H1 (cell line): ENCODE measurements around the gene NQO2. TPM values are rescaled to one million over a fixed set of nuclear protein-coding genes. Genes with fewer than 3 reads are reported as not detected.

Experiments
- CTCF ChIA-PET: fragments of 300-600 bp; sonication (Branson Sonifier 250); formaldehyde crosslinking; loops from one replicate; lab custom pipeline; 2021; ENCODE audit not compliant: partially characterized antibody; lab: Charles Lee
- POLR2A ChIA-PET: fragments of 300-600 bp; sonication (Branson Sonifier 250); formaldehyde crosslinking; loops from one replicate; lab custom pipeline; 2021; ENCODE audit warnings: inconsistent platforms; ENCODE audit not compliant: partially characterized antibody; lab: Charles Lee
- DNase-seq, 2 experiments: peaks; one replicate each; pipeline versions ENCODE4 v3.0.0 to v3.0.0-alpha.2; 2010 to 2022; ENCODE audit warnings: low spot score in 2 of 2, low read depth in 1 of 2, mixed read lengths in 1 of 2
- FAIRE-seq: peaks from 2 replicates; lab custom pipeline; 2011; peaks lifted over from hg19 to GRCh38; lab: Jason Lieb, UNC
- H2AFZ ChIP-seq: 2 replicates; pipeline ENCODE4 v1.8.1; 2012; ENCODE audit warnings: low read length, inconsistent platforms
- H2AK5ac ChIP-seq: 2 replicates; pipeline ENCODE4 v1.6.1; 2013; ENCODE audit warnings: low read depth, low read length
- H2BK120ac ChIP-seq: replicated peaks from 2 replicates; pipeline ENCODE3; 2013; ENCODE audit warnings: low read depth, low read length, inconsistent platforms
- H2BK12ac ChIP-seq: 2 replicates; pipeline ENCODE4 v1.6.1; 2013; ENCODE audit warnings: low read depth, low read length
- H2BK15ac ChIP-seq: 2 replicates; pipeline ENCODE4 v1.6.1; 2013; ENCODE audit warnings: low read length
- H2BK20ac ChIP-seq: 2 replicates; pipeline ENCODE4 v1.6.1; 2013; ENCODE audit warnings: low read length
- H2BK5ac ChIP-seq: 2 replicates; pipeline ENCODE4 v1.6.1; 2013; ENCODE audit warnings: low read depth, low read length
- H3K14ac ChIP-seq: 2 replicates; pipeline ENCODE4 v1.6.1; 2013; ENCODE audit warnings: inconsistent platforms; ENCODE audit not compliant: insufficient read length
- H3K18ac ChIP-seq: 2 replicates; pipeline ENCODE4 v1.6.1; 2013; ENCODE audit warnings: low read length; ENCODE audit errors: extremely low read depth
- H3K23ac ChIP-seq: 2 replicates; pipeline ENCODE4 v1.6.1; 2013; ENCODE audit warnings: inconsistent platforms; ENCODE audit not compliant: insufficient read length
- H3K23me2 ChIP-seq: 2 replicates; pipeline ENCODE4 v1.6.1; 2013; ENCODE audit warnings: low read depth, low read length
- H3K27ac ChIP-seq: 2 replicates; pipeline ENCODE4 v1.6.1; 2011; ENCODE audit warnings: low read depth, low read length, inconsistent platforms
- H3K27me3 ChIP-seq, 4 experiments: replicated peaks in 1 of 4; 1 replicate in 1 of 4; 2 replicates in 3 of 4; pipeline versions ENCODE4 v1.6.1 to v1.8.1; 2011 to 2013; ENCODE audit warnings: low read length in 3 of 4, mild to moderate bottlenecking in 3 of 4, inconsistent platforms in 2 of 4, mixed read lengths in 2 of 4, moderate library complexity in 1 of 4; ENCODE audit not compliant: control insufficient read depth in 3 of 4, insufficient read depth in 3 of 4; ENCODE audit errors: extremely low read depth in 1 of 4
- H3K36me3 ChIP-seq, 4 experiments: 2 replicates each; pipeline versions ENCODE4 v1.6.1 to v1.8.1; 2011 to 2013; ENCODE audit warnings: mild to moderate bottlenecking in 4 of 4, low read length in 3 of 4, moderate library complexity in 2 of 4, control low read depth in 1 of 4, inconsistent platforms in 1 of 4; ENCODE audit not compliant: insufficient read depth in 4 of 4, control insufficient read depth in 2 of 4
- H3K4ac ChIP-seq: replicated peaks from 2 replicates; pipeline ENCODE3; 2013; ENCODE audit warnings: low read length, low read depth, mixed read lengths, inconsistent platforms; ENCODE audit not compliant: insufficient read length
- H3K4me1 ChIP-seq, 4 experiments: replicated peaks in 1 of 4; 1 replicate in 1 of 4; 2 replicates in 3 of 4; pipeline versions ENCODE4 v1.6.1 to v1.8.1; 2011 to 2013; ENCODE audit warnings: low read length in 3 of 4, inconsistent platforms in 2 of 4, mixed read lengths in 1 of 4; ENCODE audit not compliant: insufficient read depth in 4 of 4, control insufficient read depth in 3 of 4
- H3K4me2 ChIP-seq, 2 experiments: 2 replicates each; pipeline versions ENCODE4 v1.6.1 to v1.8.1; 2011 to 2013; ENCODE audit warnings: low read depth in 2 of 2, low read length in 2 of 2, control low read depth in 1 of 2, inconsistent platforms in 1 of 2, mild to moderate bottlenecking in 1 of 2; ENCODE audit not compliant: insufficient read depth in 1 of 2
- H3K4me3 ChIP-seq, 4 experiments: fragments of 200-600, 300-600 bp in 1 of 4; sonication (generic), shearing (Covaris generic), sonication (Bioruptor Twin) in 1 of 4; 2 replicates each; pipeline versions ENCODE4 v1.5.1 to v1.8.1; 2011 to 2016; ENCODE audit warnings: low read length in 4 of 4, low read depth in 3 of 4, control low read depth in 2 of 4, inconsistent platforms in 2 of 4, mild to moderate bottlenecking in 2 of 4, mixed read lengths in 1 of 4, moderate library complexity in 1 of 4; ENCODE audit not compliant: insufficient read depth in 2 of 4; ENCODE audit errors: extremely low read depth in 1 of 4
- H3K56ac ChIP-seq: replicated peaks from 2 replicates; pipeline ENCODE3; 2013; ENCODE audit warnings: low read depth, mild to moderate bottlenecking, mixed read lengths, low read length, inconsistent platforms; ENCODE audit not compliant: insufficient read length
- H3K79me1 ChIP-seq: 2 replicates; pipeline ENCODE4 v1.6.1; 2013; ENCODE audit warnings: low read depth, low read length, control low read depth
- H3K79me2 ChIP-seq, 2 experiments: 2 replicates each; pipeline versions ENCODE4 v1.6.1 to v1.8.1; 2012 to 2013; ENCODE audit warnings: low read length in 2 of 2, mild to moderate bottlenecking in 2 of 2, inconsistent platforms in 1 of 2; ENCODE audit not compliant: insufficient read depth in 2 of 2, control insufficient read depth in 1 of 2
- H3K9ac ChIP-seq, 4 experiments: replicated peaks in 1 of 4; 1 replicate in 1 of 4; 2 replicates in 3 of 4; pipeline versions ENCODE4 v1.6.1 to v1.8.1; 2011 to 2013; ENCODE audit warnings: low read depth in 3 of 4, low read length in 3 of 4, control low read depth in 2 of 4, mild to moderate bottlenecking in 2 of 4, moderate library complexity in 2 of 4, inconsistent platforms in 1 of 4; ENCODE audit errors: extremely low read depth in 1 of 4
- H3K9me3 ChIP-seq, 2 experiments: 2 replicates each; pipeline versions ENCODE4 v1.6.1 to v1.8.1; 2012 to 2013; ENCODE audit warnings: mild to moderate bottlenecking in 2 of 2, moderate library complexity in 2 of 2, control low read depth in 1 of 2, inconsistent platforms in 1 of 2, low read depth in 1 of 2, low read length in 1 of 2, mixed read lengths in 1 of 2; ENCODE audit not compliant: insufficient read depth in 2 of 2
- H4K20me1 ChIP-seq, 2 experiments: replicated peaks in 1 of 2; 2 replicates each; pipeline versions ENCODE3 to v1.8.1; 2011 to 2013; ENCODE audit warnings: inconsistent platforms in 2 of 2, low read length in 2 of 2, mild to moderate bottlenecking in 1 of 2; ENCODE audit not compliant: insufficient read depth in 2 of 2, control insufficient read depth in 1 of 2
- H4K5ac ChIP-seq: 2 replicates; pipeline ENCODE4 v1.6.1; 2013; ENCODE audit warnings: low read length, low read depth, mixed read lengths, inconsistent platforms; ENCODE audit not compliant: insufficient read length
- H4K8ac ChIP-seq: 2 replicates; pipeline ENCODE4 v1.8.0; 2013; ENCODE audit warnings: mild to moderate bottlenecking, moderate library complexity, low read length, inconsistent platforms; ENCODE audit not compliant: insufficient read depth; ENCODE audit errors: extremely low read depth
- H4K91ac ChIP-seq: replicated peaks from 2 replicates; pipeline ENCODE3; 2013; ENCODE audit warnings: low read length, mixed read lengths, inconsistent platforms; ENCODE audit not compliant: insufficient read length
- E2F6 ChIP-seq: IDR thresholded peaks from 2 replicates; pipeline ENCODE4 v1.6.1; 2012; ENCODE audit warnings: inconsistent platforms
- SP2 ChIP-seq: IDR thresholded peaks from 2 replicates; pipeline ENCODE4 v1.6.1; 2012; ENCODE audit warnings: mild to moderate bottlenecking, low read length, inconsistent platforms
- WGBS, 2 experiments: shearing (Covaris generic) in 1 of 2; methylation state at CpG; one replicate each; pipeline versions ENCODE4 v1.1.6 to v1.1.7; 2013 to 2015; ENCODE audit warnings: low lambda C conversion rate in 2 of 2, mixed read lengths in 2 of 2, inconsistent platforms in 1 of 2, low coverage in 1 of 2, missing lambda C conversion rate in 1 of 2; ENCODE audit not compliant: insufficient replicate concordance in 2 of 2, insufficient coverage in 1 of 2, insufficient read length in 1 of 2; ENCODE audit errors: extremely low coverage in 1 of 2, missing lambda C conversion rate in 1 of 2; 5-methylcytosine and 5-hydroxymethylcytosine counted together
- polyA plus RNA-seq, 7 experiments: library from polyadenylated mRNA; depleted of rRNA in 3 of 7; stranded (reverse) in 5 of 7; unstranded in 2 of 7; fragments of >200 nt in 5 of 7; fragments of 200-250 nt in 2 of 7; gene quantifications; 1 replicate in 5 of 7; 2 replicates in 1 of 7; 4 replicates in 1 of 7; pipeline versions ENCODE4 v1.2.1 to v1.2.3, GENCODE V29; 2011 to 2013; ENCODE audit warnings: missing spikeins in 2 of 7, mixed read lengths in 2 of 7
- total RNA-seq: library from RNA; stranded (reverse); fragmentation: NEBNext Ultra II Directional; extraction: Animal tissue kit (Norgen Biotek cat#: 25700); gene quantifications from 2 replicates; pipeline ENCODE4 v1.2.1, GENCODE V29; 2021

NQO2 gene
- total and polyA plus RNA-seq, 2 of the 8 experiments (the other 6 are each of a cell fraction or from before 2014, with no cell fraction given) = 135 to 168 TPM

DNA sequence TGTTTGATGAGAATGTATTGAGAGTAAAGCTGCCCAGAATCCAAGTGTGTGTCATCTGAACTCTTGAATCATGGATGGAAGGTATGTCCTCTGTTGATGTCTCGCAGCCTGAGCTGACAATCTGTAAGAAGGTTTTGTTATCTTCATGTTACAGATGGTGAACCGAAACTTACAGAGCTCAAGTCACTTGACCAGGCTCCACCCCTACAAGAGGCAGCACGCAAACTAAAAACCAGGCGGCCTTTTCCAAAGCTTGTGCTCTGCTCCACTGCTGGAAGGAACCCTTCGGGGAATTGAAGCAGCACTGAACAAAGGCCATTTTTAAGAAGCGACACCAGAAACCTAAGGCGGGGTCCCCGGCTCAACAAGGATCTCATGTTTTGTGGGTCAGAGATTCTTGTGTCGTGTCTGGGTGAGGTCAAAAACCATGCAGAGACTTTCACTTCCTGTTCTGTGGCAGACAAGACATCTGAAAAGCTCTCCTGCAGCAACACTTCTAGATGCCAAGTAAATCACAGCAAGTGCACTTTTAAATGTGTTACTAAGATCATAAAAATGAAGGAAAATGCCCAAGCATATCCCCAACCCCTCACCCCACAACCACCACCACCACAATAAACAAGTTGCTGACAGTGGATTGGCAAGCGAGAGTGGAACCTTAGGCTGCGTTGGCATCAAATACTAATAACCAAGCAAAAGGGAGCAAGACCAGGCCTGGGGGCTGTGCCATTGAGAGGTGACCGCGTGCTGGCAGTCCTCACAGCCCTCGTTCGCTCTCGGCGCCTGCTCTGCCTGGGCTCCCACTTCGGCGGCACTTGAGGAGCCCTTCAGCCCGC is 27.3 kb downstream of the NQO2 start:
- Histone ChIP-seq H3K4ac (no peak overlapping the region), H3K9me3 (peaks cover 2 to 6% of the 10 kb centered on the region in 2 experiments; a peak in 2 of 4 replicates), H3K23ac (no peak overlapping the region), H2BK5ac (no peak overlapping the region), H3K18ac (no peak overlapping the region), H4K20me1 (no peaks in the 10 kb centered on the region), H2AK5ac (no peak overlapping the region), H3K27me3 (no peaks in the 10 kb centered on the region), H3K36me3 (0 out of 8 replicates have a peak, but pooled peaks cover 0 to 3% (median 0%) of the 10 kb centered on the region in 4 experiments), H2AFZ (no peak overlapping the region), H3K4me3 (no peak overlapping the region), H2BK12ac (no peak overlapping the region), H2BK120ac (no peak overlapping the region), H4K8ac (no peak overlapping the region), H2BK20ac (no peak overlapping the region), H4K5ac (no peak overlapping the region), H4K91ac (no peak overlapping the region), H3K9ac (no peak overlapping the region), H3K4me2 (no peak overlapping the region), H3K56ac (no peak overlapping the region), H2BK15ac (no peak overlapping the region), H3K4me1 (peaks cover 7 to 17% (median 13%) of the 10 kb centered on the region in 4 experiments), H3K14ac (no peak overlapping the region), H3K27ac (no peak overlapping the region), H3K79me1 (no peaks in the 10 kb centered on the region), H3K79me2 (no peaks in the 10 kb centered on the region)
- DNase-seq = no peak
- WGBS, 2 experiments = 91% methylated on average over 20 of the region's 20 CpGs; no CpG with 5 or more reads in 1 of the 2 experiments
- FAIRE-seq = no peak
- CTCF ChIA-PET = interaction anchor here (0.6 to 2.4 kb wide), 8 partner anchors 12 to 181 kb away, joined by 3 to 13 read pairs (median 3); no protein-coding TSS in a partner anchor
- TF ChIP-seq SP2 (no peak), E2F6 (peak; percentile 39; the same call in 1 of the 2 replicates)
- TF ChIP-seq, all 59 proteins: peak for 1
- POLR2A ChIA-PET = interaction anchor here (1.0 to 3.6 kb wide), 5 partner anchors 10 to 26 kb away, joined by 3 to 19 read pairs (median 6); partner anchors contain the start of gene NQO2
- H3K23me2 ChIP-seq = 0 out of 2 replicates have a peak, but pooled peaks cover 2% of the 10 kb centered on the region
